ENCODE data around the gene NEK10. TPM values are rescaled to one million over a fixed set of nuclear protein-coding genes. Genes with fewer than 3 reads are reported as not detected.

Gene NEK10
- total RNA-seq, 1 experiment from 2014 or later = 0.47 TPM

DNA sequence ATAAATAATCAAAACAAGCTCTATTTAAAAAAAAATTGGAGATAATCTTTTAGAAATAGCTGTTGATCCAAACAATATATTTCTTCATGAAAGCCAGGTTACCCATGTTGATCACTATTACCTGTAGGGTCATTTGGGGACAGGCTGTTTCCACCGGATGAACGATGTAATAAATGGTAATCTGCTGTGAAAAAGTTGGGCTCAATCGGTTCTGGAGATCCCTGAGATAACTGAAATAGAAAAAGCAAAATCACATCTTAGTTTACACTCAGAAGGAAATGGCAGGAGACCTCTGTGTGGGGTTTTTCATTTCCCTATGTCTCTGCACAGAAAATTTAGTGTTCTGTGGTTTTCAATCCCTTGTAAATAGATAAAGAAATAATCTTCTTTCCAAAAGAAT, 249.5 kb downstream of the NEK10 start:
- DNase-seq (ENCODE audit: low read depth) = no peak

GRCh38 chr3:27115352-27115751, 253.8 kb downstream of the NEK10 start:
- DNase-seq (ENCODE audit: low read depth) = no peak

DNA sequence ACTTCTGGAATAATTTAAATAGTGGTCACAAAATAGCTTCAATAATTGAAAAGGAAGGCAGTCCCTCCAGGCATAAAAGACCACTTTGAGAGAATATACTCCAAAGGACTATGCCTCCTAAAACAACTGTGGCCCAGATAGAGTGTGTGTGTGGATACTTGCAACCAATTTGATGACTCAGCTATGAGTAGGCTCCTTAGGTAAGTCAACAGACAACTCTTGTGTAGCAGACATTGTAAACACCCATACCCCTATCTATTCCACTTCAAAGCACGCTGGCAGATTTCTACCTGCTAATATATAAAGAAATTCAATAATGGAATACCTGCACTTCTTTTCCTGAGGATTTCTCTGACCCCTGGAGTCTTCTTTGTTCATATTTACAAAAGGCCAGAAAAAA, 254.5 kb downstream of the NEK10 start:
- DNase-seq (ENCODE audit: low read depth) = peak; percentile 64

DNA sequence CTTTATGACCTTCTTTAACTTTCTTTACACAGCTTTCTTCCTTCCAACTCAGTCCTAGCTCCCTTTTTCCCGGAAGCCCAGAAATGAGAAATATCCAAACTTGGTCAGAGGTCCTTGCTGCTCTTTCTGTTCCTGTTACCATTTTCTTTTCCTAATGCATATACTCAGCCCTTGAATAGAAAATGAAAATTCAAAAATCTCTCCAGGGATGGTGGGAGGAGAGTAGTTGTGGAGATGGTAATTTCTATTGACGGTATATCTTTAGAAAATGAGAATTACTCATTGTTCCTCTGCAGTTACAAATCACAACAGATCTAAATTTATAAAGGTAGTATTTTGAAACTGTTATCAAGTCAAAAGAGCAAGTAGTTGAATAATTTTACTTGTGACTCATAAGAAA, 255.1 kb downstream of the NEK10 start:
- no peak for DNase-seq (ENCODE audit: low read depth)

- DNase-seq (ENCODE audit: low read depth) = no peak
These were observed 259.2 kb downstream of the NEK10 start for GRCh38 chr3:27110020-27110419.

DNA sequence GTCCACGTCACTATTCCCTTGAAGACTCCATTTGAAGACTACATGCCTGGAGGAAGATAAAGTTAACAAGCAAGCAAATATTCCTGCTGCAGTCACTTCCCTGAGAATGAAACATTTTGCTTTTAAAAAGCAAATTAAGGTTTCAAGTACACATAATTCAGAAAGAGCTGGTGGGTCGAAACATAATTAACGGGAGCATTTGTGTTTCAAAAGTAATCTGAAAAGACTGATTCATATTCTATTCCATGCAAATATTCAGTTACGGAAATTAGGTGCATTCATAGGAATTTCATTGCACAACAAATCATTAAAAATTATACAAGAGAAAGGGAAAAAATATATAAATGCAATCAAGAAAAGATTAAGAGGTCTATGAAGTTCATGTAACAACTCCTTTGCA, 260.9 kb downstream of the NEK10 start:
- DNase-seq (ENCODE audit: low read depth) = no peak

GRCh38 chr3:27105904-27106303, 263.3 kb downstream of the NEK10 start:
- peak; percentile 22 for DNase-seq (ENCODE audit: low read depth)

- no peak for DNase-seq (ENCODE audit: low read depth)
These were observed 272.0 kb downstream of the NEK10 start for GRCh38 chr3:27097182-27097581.

- DNase-seq (ENCODE audit: low read depth) = no peak
These were observed 273.5 kb downstream of the NEK10 start for GRCh38 chr3:27095553-27096222.

- peak; percentile 3 for DNase-seq (ENCODE audit: low read depth)
These were observed 274.5 kb downstream of the NEK10 start for GRCh38 chr3:27094721-27095120.

DNA sequence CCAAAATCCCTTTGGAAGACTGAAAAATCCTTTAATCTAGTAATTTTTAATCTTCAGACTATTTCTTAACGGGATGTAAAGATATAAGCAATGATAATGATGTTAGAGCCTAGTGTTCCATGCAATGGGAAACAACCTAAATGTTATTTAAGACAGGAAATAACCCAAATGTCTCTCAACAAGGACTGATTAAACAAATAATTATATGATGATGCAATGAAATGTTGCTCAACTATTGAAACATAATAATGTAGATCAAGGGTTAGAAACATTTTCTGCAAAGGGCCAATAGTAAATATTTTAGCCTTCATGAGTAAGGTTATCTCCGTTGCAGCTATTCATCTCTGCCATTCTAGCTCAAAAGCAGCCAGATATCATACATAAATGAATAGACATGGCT, 275.4 kb downstream of the NEK10 start:
- no peak for DNase-seq (ENCODE audit: low read depth)

GRCh38 chr3:27090275-27091041, 278.7 kb downstream of the NEK10 start:
- DNase-seq (ENCODE audit: low read depth) = no peak

DNA sequence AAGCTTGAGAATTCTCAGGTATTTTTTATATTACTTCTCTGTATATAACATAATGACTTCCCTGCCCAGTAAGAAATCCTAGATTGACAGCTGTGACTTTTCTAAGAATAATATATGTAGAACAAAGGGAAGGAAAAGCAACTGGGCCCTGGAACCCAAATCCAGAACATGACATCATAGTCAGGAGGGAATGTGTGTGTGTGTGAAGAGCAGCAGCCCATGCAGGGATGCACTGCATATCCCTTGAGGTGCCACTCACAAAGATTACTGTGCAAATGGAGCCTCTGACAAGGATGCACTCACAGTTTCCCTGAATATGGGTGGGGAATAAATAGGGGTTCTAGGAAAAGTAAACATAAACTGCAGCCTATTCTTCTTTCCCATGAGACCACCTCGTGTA, 279.5 kb downstream of the NEK10 start:
- DNase-seq (ENCODE audit: low read depth) = no peak

DNA sequence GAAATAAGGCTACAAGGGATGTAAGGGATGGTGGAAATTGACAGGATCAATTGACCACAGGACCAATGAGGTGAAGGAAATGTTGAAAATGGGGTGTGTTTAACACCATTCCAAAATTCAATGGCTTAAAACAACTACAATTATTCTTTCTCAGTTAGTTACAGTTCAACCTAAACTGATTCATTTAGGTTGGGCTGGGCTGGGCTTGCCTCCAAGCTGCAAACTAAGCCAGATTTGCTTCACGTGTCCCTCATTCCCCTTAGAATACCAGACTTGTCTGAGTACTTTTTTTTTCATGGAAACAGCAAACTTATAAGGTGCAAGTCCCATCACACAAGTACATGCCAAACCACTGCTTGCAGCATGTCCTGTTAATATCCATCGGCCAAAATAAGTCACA, 280.1 kb downstream of the NEK10 start:
- no peak for DNase-seq (ENCODE audit: low read depth)

DNA sequence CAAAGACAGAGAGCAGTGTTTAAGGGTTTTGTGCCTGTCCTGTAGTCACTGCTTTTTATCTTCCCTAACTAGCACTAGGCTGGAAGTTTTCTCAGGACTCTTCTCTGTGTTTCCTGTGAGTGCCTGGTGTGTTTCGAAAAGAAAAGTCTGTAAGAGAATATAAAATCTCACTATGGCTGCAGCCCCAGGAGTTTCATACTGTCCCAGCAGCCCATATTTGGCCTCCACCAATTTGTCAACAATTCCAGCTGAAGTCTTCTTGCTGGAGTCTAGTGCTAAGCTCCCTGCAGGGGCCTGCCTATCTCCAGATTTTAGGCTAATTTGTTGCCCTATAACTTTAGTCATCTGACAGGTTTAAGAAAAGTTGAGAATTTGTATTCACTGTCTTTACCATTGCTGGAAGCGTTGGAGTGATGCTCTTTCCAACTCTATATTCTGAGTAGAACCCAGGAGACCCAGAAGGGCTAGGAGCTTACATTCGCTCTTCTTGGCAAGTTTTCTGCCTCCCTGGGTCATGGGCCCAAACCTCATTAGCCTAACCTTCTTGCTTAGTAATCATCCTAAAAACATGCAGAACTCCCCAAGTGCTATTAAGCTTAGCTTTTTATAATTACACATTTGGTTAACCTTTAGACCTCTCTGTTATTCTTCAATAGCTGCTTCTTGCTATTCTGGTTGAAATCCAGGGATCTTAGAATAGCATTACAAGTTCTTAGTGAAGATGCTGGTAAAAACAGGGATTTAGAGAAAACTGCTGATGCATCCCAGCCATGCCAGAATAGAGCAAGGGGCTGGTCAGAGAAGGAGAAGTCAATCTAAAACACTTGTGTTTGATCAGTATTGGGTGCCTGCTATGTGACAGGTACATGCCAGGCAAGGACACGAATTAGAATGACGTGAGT, 283.1 kb downstream of the NEK10 start:
- no peak for DNase-seq (ENCODE audit: low read depth)

GRCh38 chr3:27081992-27082607, 287.1 kb downstream of the NEK10 start:
- no peak for DNase-seq (ENCODE audit: low read depth)

- no peak for DNase-seq (ENCODE audit: low read depth)
These were observed 287.6 kb downstream of the NEK10 start for GRCh38 chr3:27081566-27081965.

GRCh38 chr3:27080258-27080525, 289.0 kb downstream of the NEK10 start:
- DNase-seq (ENCODE audit: low read depth) = peak; percentile 39

DNA sequence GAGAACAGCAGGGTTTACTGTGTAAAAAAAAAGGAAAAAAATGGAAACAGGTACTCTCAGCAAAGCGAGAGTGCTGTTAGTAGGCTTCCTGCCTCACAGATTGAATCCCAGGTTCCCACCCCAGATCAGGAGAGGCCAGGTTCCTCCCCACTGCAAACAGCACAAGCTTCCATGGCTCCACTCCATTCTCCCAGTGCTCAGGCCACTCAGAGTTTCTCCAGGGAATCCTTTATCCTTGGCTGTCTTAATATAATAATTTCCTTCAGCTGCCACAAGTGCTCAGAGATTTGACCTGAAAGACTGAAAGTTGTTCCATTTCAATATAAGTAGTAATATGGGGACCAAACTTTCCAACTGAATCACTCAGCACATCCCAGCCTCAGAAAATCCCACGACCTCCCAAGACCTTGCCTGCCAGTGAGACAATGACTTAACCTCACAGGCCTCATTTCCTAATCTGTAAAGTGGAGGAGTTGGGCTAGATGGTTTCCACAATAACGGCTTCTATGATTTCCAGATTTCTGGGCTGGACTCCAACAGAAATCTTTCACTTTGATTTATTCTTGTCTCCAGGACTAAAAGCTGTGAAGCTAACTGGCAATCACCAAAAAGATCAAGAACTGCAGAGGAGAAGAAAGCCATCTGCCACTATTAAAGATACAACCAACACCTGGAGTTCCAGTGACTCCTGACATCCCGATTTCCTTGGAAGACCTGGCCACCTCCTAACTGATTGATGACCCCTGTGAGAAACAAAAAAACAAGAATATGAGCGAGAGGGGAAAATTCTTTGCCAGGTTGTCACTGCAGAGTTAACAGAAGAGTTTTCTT, 289.5 kb downstream of the NEK10 start:
- DNase-seq (ENCODE audit: low read depth) = peak; percentile 24

DNA sequence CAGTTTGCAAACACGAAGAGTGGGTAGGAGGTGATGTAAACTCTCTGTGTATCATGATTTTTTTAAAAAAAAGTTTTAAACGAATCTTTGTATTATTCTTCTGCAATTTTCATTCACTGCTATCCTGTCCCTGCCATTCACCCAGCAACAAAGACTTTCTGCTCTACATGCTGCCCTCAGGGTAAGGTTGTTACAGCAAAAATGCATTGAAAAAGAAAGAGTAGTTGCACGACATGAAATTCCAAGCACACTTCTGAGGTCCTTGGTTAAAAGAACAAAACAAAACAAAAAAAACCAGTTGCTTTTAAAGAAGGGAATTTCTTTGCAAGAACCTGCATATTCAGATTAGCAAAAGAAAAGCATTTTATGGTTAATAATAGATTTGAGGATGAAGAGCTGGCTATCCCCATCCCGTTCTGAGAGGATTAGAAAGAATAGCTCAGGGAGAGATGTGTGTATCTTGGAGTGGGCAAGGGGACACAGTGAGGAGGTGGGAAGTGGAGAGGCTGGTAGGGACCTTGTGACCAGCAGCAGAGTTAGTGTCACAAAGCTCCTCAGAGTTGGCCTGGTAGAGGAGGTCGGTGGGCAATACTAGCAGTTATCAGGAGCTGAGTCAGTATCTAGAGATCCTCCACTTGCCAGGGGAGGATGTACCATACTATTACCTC, 290.8 kb downstream of the NEK10 start:
- no peak for DNase-seq (ENCODE audit: low read depth)

Measured in HT1080 (cell line).